A172 (cell line): Measurements from ENCODE around the gene ARAP3. TPM values are rescaled to one million over a fixed set of nuclear protein-coding genes. Genes with fewer than 3 reads are reported as not detected.
"Not testable (repeated sequence)": the region's sequence is repeated elsewhere in the genome, so short reads cannot be mapped to it uniquely, and the experiment has no call there.

ENCODE experiments used
- DNase-seq: peaks from one replicate; pipeline ENCODE4 v3.0.0-alpha.2; 2015; ENCODE audit warnings: low spot score
- total RNA-seq: library from RNA; depleted of rRNA; stranded (reverse); fragments of >200 nt; shearing (Covaris generic); gene quantifications from 2 replicates; pipeline ENCODE4 v1.2.3, GENCODE V29; 2014; rRNA removed

Gene ARAP3
- total RNA-seq = 4.3 and 6.8 TPM in 2 replicates

- DNase-seq = peak; percentile 61
Observed at GRCh38 chr5:141681695-141682641, at the start of gene ARAP3. Gene ARAP3, minus strand, starts transcription at chr5:141682230. Its CDS starts 1,744 bp downstream, at chr5:141680486.

GRCh38 chr5:141729387-141730006, 47.5 kb upstream of the ARAP3 start:
- no peak for DNase-seq

- peak; percentile 29 for DNase-seq
Observed at GRCh38 chr5:141725891-141726290, 43.9 kb upstream of the ARAP3 start.

- DNase-seq = not testable (repeated sequence)
Observed at GRCh38 chr5:141725174-141725573, 43.1 kb upstream of the ARAP3 start.

- DNase-seq = no peak
Observed at GRCh38 chr5:141722266-141722665, 40.2 kb upstream of the ARAP3 start.

- DNase-seq = no peak
Observed at GRCh38 chr5:141717043-141717442, 35.0 kb upstream of the ARAP3 start.

- DNase-seq = no peak
Observed at GRCh38 chr5:141716468-141716867, 34.4 kb upstream of the ARAP3 start.

- no peak for DNase-seq
Observed at GRCh38 chr5:141716009-141716408, 34.0 kb upstream of the ARAP3 start.

GRCh38 chr5:141715346-141715905, 33.4 kb upstream of the ARAP3 start:
- no peak for DNase-seq

- DNase-seq = no peak
Observed at GRCh38 chr5:141714542-141715310, 32.7 kb upstream of the ARAP3 start.

- peak; percentile 51 for DNase-seq
Observed at GRCh38 chr5:141713616-141714309, 31.7 kb upstream of the ARAP3 start.

GRCh38 chr5:141711687-141712086, 29.7 kb upstream of the ARAP3 start:
- DNase-seq = no peak

- no peak for DNase-seq
Observed at GRCh38 chr5:141709699-141710267, 27.8 kb upstream of the ARAP3 start.

- no peak for DNase-seq
Observed at GRCh38 chr5:141708016-141708415, 26.0 kb upstream of the ARAP3 start.

- DNase-seq = no peak
Observed at GRCh38 chr5:141707510-141707909, 25.5 kb upstream of the ARAP3 start.

GRCh38 chr5:141706121-141706520, 24.1 kb upstream of the ARAP3 start:
- DNase-seq = no peak

GRCh38 chr5:141705469-141705868, 23.4 kb upstream of the ARAP3 start:
- no peak for DNase-seq

GRCh38 chr5:141704782-141705297, 22.8 kb upstream of the ARAP3 start:
- no peak for DNase-seq

- no peak for DNase-seq
Observed at GRCh38 chr5:141703133-141703561, 21.1 kb upstream of the ARAP3 start.

GRCh38 chr5:141701360-141702119, 19.5 kb upstream of the ARAP3 start:
- DNase-seq = no peak
